ACC112 (cell line): Measurements from ENCODE around the gene COG8.

Source experiments
- H2AFZ ChIP-seq: fragments of 200-600 bp; sonication (generic); one replicate; pipeline ENCODE4 v1.6.0; 2017; ENCODE audit warnings: antibody characterized with exemption, low read length; ENCODE audit not compliant: unreplicated experiment
- H3K27ac ChIP-seq: fragments of 200-600 bp; sonication (generic); 2 replicates; pipeline ENCODE4 v1.5.1; 2014; ENCODE audit warnings: low read depth, mild to moderate bottlenecking, antibody characterized with exemption, low read length, moderate library complexity
- H3K27me3 ChIP-seq: fragments of 200-600 bp; sonication (generic); 2 replicates; pipeline ENCODE4 v1.6.1; 2014; ENCODE audit warnings: mild to moderate bottlenecking, antibody characterized with exemption, low read length, moderate library complexity, mixed read lengths; ENCODE audit not compliant: insufficient read depth
- H3K36me3 ChIP-seq: fragments of 200-600 bp; sonication (generic); 2 replicates; pipeline ENCODE4 v1.6.1; 2016; ENCODE audit warnings: mild to moderate bottlenecking, antibody characterized with exemption, low read length, moderate library complexity, mixed read lengths; ENCODE audit not compliant: insufficient read depth
- H3K4me1 ChIP-seq: fragments of 200-600 bp; sonication (generic); one replicate; pipeline ENCODE4 v1.6.1; 2016; ENCODE audit warnings: low read length, mixed read lengths; ENCODE audit not compliant: insufficient read depth, unreplicated experiment, control insufficient read depth
- H3K4me3 ChIP-seq: fragments of 200-600 bp; sonication (generic); 2 replicates; pipeline ENCODE4 v1.5.1; 2014; ENCODE audit warnings: mild to moderate bottlenecking, low read depth, low read length
- H3K79me2 ChIP-seq: fragments of 200-600 bp; sonication (generic); one replicate; pipeline ENCODE4 v1.6.0; 2016; ENCODE audit warnings: low read length; ENCODE audit not compliant: control insufficient read depth, unreplicated experiment, insufficient read depth

The COG8 gene

DNA sequence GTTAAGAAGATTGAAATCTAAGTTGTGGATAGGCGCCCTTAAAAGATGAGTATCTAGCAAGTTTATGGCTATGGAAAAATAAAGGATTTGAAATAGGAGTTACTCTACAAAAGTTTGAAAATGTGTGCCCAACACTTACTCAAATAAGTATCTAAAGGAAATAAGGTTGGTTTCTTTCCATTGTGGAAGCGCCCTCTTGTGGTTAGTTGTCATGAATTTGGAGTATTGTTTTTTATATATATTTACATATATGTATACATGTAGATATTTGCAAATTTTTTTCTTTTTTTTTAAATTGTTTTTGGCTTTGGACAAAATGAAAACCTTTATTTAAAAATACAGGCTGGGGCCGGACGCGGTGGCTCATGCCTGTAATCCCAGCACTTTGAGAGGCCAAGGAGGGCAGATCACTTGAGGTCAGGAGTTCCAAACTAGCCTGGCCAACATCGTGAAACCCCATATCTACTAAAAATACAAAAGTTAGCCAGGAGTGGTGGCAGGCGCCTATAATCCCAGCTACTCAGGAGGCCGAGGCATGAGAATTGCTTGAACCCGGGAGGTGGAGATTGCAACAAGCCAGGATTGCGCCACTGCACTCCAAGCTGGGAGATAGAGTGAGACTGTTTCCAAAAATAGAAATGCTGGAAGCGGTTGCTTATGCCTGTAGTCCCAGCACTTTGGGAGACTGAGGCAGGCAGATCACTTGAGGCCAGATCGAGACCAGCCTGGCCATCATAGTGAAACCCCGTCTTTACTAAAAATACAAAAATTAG is 52.2 kb downstream of the COG8 start:
- Histone ChIP-seq H3K36me3 (peaks cover 5% of the 10 kb centered on the region; the same call in 1 of the 2 replicates), H3K27ac (peak overlapping the region; percentile 81), H3K4me3 (no peak overlapping the region), H3K27me3 (no peaks in the 10 kb centered on the region), H3K79me2 (peaks cover 3% of the 10 kb centered on the region), H2AFZ (peak overlapping the region; percentile 84), H3K4me1 (peaks cover 22% of the 10 kb centered on the region)

DNA sequence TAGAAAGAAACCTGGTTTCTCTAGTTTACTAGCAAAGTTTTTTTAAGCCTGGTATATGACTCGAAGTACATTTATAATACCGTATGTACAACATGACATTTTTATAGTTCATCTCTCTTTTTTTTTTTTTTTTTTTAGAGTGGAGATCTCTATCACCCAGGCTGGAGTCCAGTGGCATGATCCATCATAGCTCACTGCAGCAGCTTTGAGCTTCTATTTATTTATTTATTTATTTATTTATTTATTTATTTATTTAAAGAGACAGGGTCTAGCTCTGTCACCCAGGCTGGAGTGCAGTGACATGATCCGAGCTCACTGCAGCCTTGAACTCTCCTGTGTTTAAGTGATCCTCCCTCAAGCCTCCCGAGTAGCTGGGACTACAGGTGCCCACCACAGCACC is 54.1 kb downstream of the COG8 start:
- H2AFZ ChIP-seq: no peak overlapping the region
- peaks cover 22% of the 10 kb centered on the region for H3K4me1 ChIP-seq
- H3K36me3 ChIP-seq: peaks cover 5% of the 10 kb centered on the region; the same call in 1 of the 2 replicates
- peaks cover 3% of the 10 kb centered on the region for H3K79me2 ChIP-seq
- H3K27me3 ChIP-seq: no peaks in the 10 kb centered on the region
- H3K4me3 ChIP-seq: no peak overlapping the region
- H3K27ac ChIP-seq: no peak overlapping the region

DNA sequence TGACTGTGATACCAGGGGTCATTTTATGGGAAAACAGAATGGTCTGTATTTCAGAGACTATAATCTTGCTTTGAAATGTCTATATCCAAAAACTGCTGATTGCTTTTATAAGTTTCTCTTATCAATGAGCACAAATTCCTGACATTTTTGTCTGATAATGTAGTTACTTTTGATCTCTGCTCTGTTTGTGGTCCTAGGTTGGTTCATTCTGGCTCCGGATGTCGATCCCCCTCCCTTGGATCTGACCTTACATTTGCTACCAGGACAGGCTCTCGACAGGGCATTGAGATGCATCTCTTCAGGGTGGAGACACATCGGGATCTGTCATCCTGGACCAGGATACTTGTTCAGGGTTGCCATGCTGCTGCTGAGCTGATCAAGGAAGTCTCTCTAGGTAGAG is 55.5 kb downstream of the COG8 start:
- no peak overlapping the region for H3K27ac ChIP-seq
- H3K36me3 ChIP-seq: peaks cover 5% of the 10 kb centered on the region; the same call in 1 of the 2 replicates
- H3K4me1 ChIP-seq: peaks cover 22% of the 10 kb centered on the region
- H3K79me2 ChIP-seq: peaks cover 3% of the 10 kb centered on the region
- no peak overlapping the region for H2AFZ ChIP-seq
- no peaks in the 10 kb centered on the region for H3K27me3 ChIP-seq
- H3K4me3 ChIP-seq: no peak overlapping the region

DNA sequence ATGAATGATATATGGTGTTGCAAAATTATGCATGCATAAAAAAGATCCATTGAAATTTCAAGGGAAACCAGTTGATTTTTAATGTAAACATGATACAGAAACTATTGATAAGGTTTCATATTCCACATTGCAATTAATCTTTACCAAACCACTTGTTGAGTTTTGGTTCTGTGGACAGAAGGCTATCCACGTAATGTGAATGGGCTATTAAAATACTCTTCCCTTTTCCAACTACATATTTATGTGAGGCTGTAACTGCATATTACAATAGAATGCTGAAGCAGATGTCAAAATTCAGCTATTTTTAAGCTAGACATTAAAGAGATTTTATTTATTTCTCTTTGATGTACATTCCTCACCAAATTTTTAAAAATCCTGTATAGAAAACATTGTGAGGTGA is 62.0 kb downstream of the COG8 start:
- peaks cover 2% of the 10 kb centered on the region for H3K79me2 ChIP-seq
- H3K27me3 ChIP-seq: no peaks in the 10 kb centered on the region
- 0 out of 2 replicates have a peak, but pooled peaks cover 3% of the 10 kb centered on the region for H3K36me3 ChIP-seq
- H3K4me1 ChIP-seq: peaks cover 41% of the 10 kb centered on the region
- no peak overlapping the region for H2AFZ ChIP-seq
- H3K27ac ChIP-seq: peak overlapping the region; percentile 94
- no peak overlapping the region for H3K4me3 ChIP-seq
